ENCODE results near the gene PHF13.

GRCh38 chr1:6635161-6635909 is 21.8 kb downstream of the PHF13 start:
- TF ChIP-seq EZH2 (IDR thresholded peaks at IDR 0.05) (no peak), POLR2AphosphoS5 (IDR thresholded peaks at IDR 0.05; ENCODE audit: borderline replicate concordance, low read depth, low read length) (no peak)
